NCI-H510A treated with DMSO at 0.1 percent for 48 hours (cell line): ENCODE results near the gene PHYHIPL.

Experiments used
- DNase-seq: peaks from one replicate; lab custom pipeline; 2025; lab: John Stamatoyannopoulos, UW

Gene PHYHIPL

GRCh38 chr10:59176241-59177030 lies at the start of gene PHYHIPL:
Gene PHYHIPL, plus strand, starts transcription at chr10:59176643. Its CDS starts 211 bp downstream, at chr10:59176854.
- peak; percentile 32 for DNase-seq

DNA sequence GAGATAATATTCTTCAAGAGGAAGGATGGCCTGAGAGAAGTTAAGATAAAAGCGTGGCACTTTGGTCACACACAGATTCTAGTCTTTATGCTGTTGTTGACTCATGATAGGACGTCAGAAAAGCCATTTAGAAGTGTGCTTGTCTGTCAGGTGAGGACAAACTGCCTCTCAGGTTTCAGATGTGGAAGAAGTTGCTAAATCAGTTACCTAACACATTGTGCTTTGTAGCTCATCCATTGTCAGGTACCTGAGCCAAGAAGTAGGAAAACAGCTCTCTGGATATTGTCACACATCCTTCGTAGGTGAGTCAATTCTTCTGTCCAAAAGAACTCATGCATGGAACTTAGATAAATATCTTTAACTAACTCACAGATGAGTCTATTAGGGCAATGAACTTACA lies 49.5 kb upstream of the PHYHIPL start:
- DNase-seq: peak; percentile 27

GRCh38 chr10:59127991-59128390 lies 48.5 kb upstream of the PHYHIPL start:
- DNase-seq: no peak

GRCh38 chr10:59129867-59130266 lies 46.6 kb upstream of the PHYHIPL start:
- no peak for DNase-seq

GRCh38 chr10:59131666-59132065 lies 44.8 kb upstream of the PHYHIPL start:
- DNase-seq: no peak

DNA sequence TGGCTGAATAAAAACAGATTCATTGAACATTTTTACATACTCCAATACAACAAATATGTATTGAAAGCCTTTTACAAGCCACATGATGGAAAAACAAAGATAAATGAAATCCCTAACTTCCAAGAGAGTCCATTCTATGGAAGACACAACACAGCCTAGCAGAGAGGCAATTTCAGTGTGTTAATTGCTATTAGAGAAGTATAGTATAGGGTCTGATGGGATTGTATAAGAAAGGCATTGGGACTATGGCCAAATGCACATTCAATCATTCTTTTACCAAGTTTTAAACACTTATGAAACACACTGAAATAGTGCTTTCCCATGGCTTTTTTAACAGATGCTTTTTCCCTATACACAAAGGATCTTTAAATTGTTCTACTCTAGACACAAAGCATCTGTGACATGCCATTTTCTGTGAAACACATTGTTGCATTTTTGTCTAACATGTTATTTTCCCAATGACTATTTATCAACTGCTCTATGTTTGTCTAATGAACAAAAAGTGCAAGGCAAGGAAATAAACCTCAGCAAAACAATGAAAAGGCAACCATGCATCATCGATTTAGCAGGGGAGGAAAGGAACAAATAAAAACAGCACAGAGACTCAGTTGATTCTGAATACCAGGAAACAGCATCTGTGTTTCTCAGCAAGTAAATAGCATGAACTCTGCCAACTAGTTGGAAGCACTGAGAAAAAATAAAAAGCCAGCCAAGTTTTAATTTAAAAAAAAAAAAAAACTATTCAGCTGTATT lies 42.4 kb upstream of the PHYHIPL start:
- no peak for DNase-seq

DNA sequence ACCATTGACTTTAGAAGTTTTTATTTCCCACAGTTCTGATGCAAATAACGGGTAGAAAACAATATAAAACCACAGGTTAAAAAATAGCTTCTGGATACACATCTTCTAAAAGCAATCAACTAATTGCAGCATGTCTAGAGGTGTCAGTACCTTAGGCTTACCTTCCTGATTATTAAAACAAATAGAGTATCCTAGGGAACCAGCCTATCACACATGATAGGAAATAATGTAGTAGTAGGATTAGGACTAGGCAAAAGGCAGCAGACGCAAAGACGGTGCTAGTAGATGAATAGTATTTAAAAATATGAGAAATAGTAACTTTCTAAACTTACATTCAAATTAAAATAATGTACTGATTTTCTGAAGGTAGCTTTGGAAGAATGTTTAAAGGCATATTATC lies 41.7 kb upstream of the PHYHIPL start:
- no peak for DNase-seq

GRCh38 chr10:59135275-59135674 lies 41.2 kb upstream of the PHYHIPL start:
- DNase-seq: no peak

DNA sequence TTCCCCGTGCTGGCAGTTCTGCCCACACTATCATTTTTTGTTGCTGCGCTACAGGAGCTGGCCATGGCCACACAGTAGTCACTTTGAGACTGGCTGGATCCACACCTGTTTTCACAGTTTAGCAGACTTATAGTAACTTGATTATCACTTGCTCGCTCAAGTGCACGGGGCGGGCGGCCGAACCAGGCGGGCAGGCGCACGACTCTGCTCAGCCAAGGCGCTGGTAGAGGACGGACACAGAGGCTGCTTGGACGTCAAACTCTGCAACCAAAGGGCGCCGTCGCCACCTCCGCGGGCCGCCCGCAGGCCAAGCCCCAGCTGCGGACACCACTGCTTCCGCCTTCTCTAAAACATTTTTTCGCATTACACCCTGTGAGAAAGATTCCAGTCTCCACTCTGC lies 38.4 kb upstream of the PHYHIPL start:
- DNase-seq: no peak

- DNase-seq: no peak
These were observed 32.9 kb upstream of the PHYHIPL start for GRCh38 chr10:59143544-59143943.

GRCh38 chr10:59148701-59149100 lies 27.7 kb upstream of the PHYHIPL start:
- no peak for DNase-seq

DNA sequence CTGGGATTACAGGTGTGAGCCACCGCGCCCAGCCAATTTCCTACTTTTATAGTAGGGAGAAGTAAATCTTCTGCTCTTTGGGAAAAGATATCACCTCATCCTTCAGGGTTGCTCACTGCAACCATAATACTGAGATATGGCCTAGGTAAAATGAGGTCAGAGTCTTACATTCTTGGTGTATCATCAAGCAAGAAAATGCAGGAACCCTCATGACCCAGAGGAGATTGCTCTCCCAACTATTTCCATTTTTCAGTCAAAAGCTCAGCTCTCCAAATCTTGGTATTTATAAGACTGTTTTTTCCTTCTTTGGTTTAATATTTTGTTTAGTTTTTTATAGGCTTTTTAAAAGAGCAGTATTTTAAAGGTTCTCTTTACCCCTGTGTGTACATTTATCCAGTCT lies 20.9 kb upstream of the PHYHIPL start:
- no peak for DNase-seq

DNA sequence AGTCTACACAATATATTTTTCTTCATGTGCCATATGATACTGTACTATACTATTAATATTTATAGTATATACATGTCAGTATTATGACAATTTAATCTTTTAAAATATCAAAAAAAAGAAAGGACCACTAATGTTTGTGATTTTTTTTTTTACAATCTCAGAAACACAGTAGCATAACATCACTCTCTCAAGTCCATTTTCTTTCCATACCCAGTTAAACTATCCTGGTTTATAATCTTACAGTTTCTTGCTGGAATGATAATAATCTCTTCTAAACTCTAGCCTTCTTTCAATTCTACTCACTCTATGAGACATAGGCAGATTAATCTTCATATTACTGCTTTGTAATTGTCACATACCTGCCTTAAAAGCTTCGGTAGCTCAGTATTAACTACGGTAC lies 8.9 kb upstream of the PHYHIPL start:
- DNase-seq: no peak

DNA sequence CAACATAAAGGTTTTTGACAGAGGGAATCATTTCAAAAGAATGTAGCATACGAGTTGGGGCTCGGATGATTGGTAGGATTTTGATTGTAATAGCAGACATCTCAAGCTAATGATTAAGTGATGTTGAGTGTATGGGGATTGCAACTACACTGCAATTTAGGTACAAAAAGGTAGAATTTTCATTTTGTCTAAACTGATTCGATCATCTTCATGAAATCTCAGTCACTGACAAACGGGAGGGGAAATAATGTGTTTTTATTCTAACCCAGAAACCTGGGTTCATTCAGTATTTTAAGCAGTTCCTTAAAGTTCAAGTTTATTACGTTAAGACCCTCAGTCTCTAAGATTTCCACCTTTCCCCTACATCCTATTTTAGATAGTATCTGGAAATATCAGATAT lies 3.9 kb upstream of the PHYHIPL start:
- no peak for DNase-seq

DNA sequence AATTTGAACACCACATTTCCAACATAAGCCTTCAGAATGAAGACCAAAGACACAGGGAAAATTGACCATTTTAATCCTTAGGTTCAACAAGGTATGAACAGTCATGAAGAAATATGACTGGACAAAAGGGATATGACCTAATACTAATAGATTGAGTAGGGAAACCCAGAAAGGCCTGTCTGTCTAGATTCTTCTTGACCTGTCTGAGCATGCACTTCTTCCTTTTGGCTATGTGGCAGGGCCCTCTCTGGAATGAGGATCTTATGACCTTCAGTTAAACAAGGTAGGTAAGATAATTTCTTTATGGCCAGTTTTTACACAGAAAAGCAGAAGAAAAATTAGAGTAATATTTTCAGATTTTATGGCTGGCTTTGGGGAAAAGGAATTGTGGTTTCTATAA lies 3.0 kb upstream of the PHYHIPL start:
- no peak for DNase-seq

GRCh38 chr10:59175538-59176240 lies 754 bp upstream of the PHYHIPL start:
- peak; percentile 19 for DNase-seq

DNA sequence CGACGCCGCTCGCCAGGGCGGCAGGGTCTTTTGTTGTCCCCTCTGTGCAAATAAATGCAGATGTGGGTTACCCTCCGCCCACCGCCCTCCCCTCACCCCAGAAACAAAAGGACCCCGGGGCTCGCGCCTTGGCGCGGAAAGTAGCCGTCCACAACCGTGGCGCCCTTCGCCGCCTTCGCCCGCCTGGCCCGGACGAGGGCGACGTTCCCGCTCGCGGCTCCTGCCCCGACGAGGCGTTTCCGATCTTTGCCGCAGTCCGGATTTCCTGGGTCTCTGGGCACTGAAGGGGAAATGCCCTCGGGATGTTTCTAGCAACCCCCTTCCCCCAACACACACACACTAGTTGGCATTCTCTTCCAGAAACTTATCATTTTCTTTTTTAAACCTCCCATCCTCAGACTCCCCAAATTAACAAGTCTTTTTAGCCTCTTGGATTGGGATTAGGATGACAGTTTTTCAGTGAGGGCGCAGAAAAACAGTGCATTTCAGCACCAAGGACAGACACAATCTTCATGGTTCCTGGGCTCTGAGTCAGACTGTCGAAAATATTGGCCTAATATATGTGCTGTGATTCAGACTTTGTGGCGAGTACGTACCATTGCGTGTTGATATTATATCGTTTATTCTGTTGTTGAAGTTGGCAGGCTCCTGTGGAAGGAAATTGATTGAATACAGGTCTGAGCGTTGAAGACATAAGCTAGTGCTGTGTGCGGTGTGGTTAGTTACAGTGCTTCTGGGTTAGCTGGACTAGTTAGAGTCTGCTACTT lies 771 bp downstream of the PHYHIPL start:
- DNase-seq: peak; percentile 26

DNA sequence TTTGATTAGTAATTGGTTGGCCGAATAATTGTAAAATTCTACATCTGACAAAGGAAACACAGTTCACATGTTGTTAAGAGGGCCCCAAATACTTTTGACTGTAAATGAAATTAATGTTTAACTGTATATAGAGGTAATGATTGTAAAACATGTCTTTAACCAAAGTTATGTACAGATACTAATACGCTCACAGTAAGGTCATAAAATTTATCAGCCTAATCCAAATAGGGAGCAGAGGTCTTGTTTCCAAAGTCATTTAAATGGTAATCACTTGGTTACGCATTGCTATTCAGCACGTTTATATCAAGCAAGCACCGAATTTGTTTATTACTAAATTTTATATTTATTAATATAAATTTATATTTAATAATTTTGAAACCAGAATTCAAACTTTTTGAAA lies 1.4 kb downstream of the PHYHIPL start:
- DNase-seq: peak; percentile 6

DNA sequence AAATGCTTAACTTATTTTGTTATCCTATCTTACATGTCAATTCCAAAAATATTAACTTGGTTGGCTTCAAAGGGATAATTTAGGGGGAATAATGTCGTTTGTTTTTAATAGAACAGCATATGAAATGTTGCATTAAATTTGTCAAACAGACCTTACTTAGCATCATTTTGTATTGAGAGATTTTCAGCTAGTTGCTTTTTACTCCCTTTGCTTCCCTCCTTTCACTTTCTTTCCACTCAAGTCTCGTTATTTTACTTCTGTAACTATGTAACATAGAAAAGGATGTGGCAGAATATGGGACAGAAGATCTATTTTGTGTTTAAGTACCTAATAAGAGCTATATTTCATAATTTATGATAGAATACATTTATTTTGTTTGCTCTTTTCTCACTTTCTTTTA lies 2.6 kb downstream of the PHYHIPL start:
- no peak for DNase-seq

DNA sequence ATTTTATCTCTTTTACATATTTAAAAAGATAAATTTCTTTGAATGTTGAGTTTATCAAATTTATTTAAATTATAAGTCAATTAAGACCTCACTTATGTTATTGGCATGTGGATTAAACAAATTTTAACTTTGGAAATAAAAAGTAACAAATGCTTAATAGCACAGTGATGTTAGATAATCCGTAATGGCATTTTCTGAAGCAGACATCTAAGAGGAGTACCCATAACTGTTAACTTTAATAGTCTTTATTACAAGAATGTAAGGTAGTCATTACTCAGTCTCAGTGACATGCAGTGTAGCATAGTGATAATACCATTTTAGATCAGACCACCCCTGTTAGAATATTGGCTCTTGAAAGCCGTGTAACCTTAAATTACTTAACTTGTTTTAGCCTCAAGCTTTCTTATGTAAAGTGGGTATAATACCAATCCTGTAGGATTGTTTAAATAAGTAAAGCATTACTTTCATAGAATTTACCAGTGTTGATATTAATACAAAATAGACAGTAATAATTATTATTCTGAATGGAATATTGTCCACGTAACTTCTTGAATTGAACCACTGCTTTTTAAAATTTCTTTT lies 4.3 kb downstream of the PHYHIPL start:
- no peak for DNase-seq

- peak; percentile 37 for DNase-seq
These were observed 5.2 kb downstream of the PHYHIPL start for GRCh38 chr10:59181668-59182067.

DNA sequence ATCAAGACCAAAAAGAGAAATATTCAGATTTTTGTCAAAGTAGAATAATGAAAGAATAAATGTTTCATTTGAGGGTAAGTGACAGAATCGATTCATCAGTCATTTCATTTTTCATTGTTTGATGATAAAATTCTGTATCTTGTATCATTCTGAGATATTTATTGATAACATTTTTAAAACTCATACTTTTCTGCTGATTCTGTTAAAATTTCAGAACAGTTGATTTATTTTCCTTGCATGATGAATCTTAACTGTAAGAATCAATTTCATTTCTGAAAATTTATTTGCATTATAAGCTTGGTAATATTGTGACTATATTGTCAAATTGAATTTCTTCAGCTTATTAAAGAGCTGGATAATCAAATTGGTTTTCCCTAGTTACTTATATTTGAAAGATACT lies 13.9 kb downstream of the PHYHIPL start:
- DNase-seq: no peak
